ENCODE data around the gene SLC16A6.

The SLC16A6 gene

DNA sequence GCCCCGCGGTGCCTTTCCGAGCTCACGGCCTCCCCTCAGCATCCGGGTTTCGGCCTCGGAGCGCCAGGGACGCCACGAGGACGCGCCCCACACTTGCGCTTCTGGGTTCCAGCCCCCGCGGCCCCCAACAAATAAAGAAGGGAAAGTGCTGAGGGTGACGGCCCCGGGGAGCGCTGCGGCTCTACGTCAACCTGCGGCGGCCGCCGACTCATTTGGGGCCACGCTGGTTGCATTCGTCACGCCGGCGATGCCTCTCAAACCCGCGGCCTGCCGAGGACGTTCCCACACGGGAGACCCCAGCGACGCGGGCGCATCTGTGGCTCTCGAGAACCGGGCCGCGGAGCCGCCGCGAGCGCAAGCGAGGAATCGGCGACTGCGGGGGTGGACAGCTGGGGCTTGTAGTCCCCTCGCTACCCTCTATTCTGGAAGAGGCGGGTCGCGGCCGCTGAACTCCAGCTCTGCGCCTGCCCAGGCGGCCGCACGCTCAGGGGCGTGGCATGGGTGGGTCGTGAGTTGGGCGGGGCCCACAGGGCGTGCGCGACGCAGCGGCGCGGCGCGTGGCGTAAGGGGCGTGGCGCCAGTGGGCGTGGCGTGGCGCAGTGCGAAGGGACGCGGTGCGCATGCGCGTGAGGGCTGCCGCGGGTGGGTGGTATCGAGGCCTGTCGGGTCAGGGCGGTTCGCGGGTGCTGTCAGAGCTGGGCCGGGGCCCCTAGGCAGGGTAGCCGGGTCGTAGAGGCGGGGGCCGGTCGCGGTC is 43.3 kb downstream of the SLC16A6 start, which contains the start of gene AMZ2:
Gene AMZ2 (plus strand): TSS at position 599 of the 754 bp plus-strand sequence. CDS start 2,145 bp downstream, outside the sequence.
- peak; percentile 94 for DNase-seq (ENCODE audit: low read depth)
- TF ChIP-seq, protein P1, sequence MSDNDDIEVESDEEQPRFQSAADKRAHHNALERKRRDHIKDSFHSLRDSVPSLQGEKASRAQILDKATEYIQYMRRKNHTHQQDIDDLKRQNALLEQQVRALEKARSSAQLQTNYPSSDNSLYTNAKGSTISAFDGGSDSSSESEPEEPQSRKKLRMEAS (IDR thresholded peaks at IDR 0.05; ENCODE audit: low read depth, low read length) = peak; percentile 36
- TF ChIP-seq CTCF (IDR thresholded peaks at IDR 0.05; ENCODE audit: low read depth, low read length) = no peak
- TF ChIP-seq MYC (IDR thresholded peaks at IDR 0.05; ENCODE audit: low read depth, low read length) = peak; percentile 72
- TF ChIP-seq POLR2A (IDR thresholded peaks at IDR 0.05; ENCODE audit: extremely low read depth, insufficient read length) = peak; percentile 93

DNA sequence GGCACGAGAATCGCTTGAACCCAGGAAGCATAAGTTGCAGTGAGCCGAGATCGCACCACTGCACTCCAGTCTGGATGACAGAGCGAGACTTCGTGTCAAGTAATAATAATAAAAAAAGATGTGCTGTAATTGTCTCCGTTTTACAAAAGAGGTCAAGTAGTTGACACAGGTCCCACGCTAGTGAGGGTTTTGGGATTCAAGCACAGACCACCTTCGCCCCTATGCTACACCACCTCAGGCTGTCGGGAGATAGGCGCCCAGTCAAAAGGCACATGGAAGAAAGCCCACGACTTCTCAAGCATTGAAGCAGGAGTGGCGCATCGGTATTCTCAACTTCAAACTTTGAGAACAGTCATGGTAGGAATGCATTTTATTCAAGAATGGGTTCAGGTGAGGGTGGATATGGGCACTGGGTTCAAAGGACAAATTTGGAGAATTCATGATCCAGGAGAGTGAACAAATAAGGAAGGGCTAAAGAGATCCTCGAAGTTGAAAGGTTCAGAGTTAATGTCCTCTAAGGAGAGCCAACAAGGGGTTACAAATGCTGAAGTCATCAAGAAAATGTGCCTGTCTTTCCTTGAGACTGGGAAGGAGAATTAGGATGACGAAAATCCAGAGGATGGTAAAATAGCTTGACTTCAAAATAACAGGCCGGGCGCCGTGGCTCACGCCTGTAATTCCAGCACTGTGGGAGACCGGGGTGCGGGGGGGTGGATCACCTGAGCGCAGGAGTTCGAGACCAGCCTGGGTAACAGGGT is 44.5 kb downstream of the SLC16A6 start:
- no peak for DNase-seq (ENCODE audit: low read depth)
- no peak overlapping the region for H3K4me3 ChIP-seq (ENCODE audit: low read depth, low read length)
- TF ChIP-seq, protein P1 (IDR thresholded peaks at IDR 0.05; ENCODE audit: low read depth, low read length) = no peak
- no peak for TF ChIP-seq CTCF (IDR thresholded peaks at IDR 0.05; ENCODE audit: low read depth, low read length)
- TF ChIP-seq MYC (IDR thresholded peaks at IDR 0.05; ENCODE audit: low read depth, low read length) = no peak
- TF ChIP-seq POLR2A (IDR thresholded peaks at IDR 0.05; ENCODE audit: extremely low read depth, insufficient read length) = no peak

More for the DNA sequence above, 43.3 kb downstream of the SLC16A6 start, which contains the start of gene AMZ2:
- peak within 1 kb of the TSS; percentile 81 for H3K4me3 ChIP-seq (ENCODE audit: low read depth, low read length)

DNA sequence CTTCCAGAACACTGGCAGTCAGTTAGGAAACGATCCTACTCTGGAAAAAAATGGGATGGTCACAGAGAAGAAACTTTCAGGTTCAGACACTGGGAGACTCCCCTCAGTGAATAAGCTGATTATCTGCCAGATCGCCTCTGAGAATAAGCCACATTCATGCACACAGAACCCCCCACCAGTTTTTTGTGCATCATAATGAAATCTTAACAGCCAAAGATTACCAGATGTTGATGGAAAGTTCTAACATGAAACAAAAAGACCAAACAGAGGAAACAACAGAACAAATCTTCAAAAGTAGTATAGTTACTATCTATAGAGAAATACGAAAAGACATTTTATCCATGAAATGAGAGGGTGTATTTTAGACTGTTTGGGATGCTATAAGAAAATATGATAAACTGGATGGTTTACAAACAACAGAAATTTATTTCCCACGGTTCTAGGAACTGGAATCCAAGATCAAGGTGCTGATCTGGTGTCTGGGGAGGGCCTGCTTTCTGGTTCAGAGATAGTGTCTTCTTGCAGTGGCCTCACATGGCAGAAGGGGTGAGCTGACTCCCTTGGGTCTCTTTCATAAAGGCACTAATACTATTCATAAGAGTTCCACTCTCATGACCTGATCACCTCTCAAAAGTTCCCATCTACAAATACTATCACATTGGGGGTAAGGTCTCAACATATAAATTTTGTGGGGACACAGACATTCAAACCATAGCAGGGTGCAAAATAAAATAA is 51.1 kb downstream of the SLC16A6 start:
- no peak overlapping the region for H3K4me3 ChIP-seq (ENCODE audit: low read depth, low read length)
- DNase-seq (ENCODE audit: low read depth) = no peak
- TF ChIP-seq POLR2A (IDR thresholded peaks at IDR 0.05; ENCODE audit: extremely low read depth, insufficient read length) (no peak), CTCF (IDR thresholded peaks at IDR 0.05; ENCODE audit: low read depth, low read length) (no peak), MYC (IDR thresholded peaks at IDR 0.05; ENCODE audit: low read depth, low read length) (no peak)
- TF ChIP-seq, protein P1 (IDR thresholded peaks at IDR 0.05; ENCODE audit: low read depth, low read length) = no peak

GRCh38 chr17:68238871-68239253 is 52.1 kb downstream of the SLC16A6 start:
- H3K4me3 ChIP-seq (ENCODE audit: low read depth, low read length) = no peak overlapping the region
- TF ChIP-seq MYC (IDR thresholded peaks at IDR 0.05; ENCODE audit: low read depth, low read length) = no peak
- no peak for TF ChIP-seq CTCF (IDR thresholded peaks at IDR 0.05; ENCODE audit: low read depth, low read length)
- TF ChIP-seq POLR2A (IDR thresholded peaks at IDR 0.05; ENCODE audit: extremely low read depth, insufficient read length) = no peak
- TF ChIP-seq, protein P1 (IDR thresholded peaks at IDR 0.05; ENCODE audit: low read depth, low read length) = no peak
- no peak for DNase-seq (ENCODE audit: low read depth)

- peak; percentile 30 for DNase-seq (ENCODE audit: low read depth)
- TF ChIP-seq CTCF (IDR thresholded peaks at IDR 0.05; ENCODE audit: low read depth, low read length) (no peak), POLR2A (IDR thresholded peaks at IDR 0.05; ENCODE audit: extremely low read depth, insufficient read length) (no peak), MYC (IDR thresholded peaks at IDR 0.05; ENCODE audit: low read depth, low read length) (no peak)
- TF ChIP-seq, protein P1 (IDR thresholded peaks at IDR 0.05; ENCODE audit: low read depth, low read length) = no peak
- peak overlapping the region; percentile 44 for H3K4me3 ChIP-seq (ENCODE audit: low read depth, low read length)
Observed at GRCh38 chr17:68238164-68238870, 52.6 kb downstream of the SLC16A6 start.
